C4-2B (cell line): ENCODE results near the gene CD8B2.

Experiments used
- H3K27ac ChIP-seq: fragments of 450-650 bp; 2 replicates; pipeline ENCODE4 v1.5.1; 2017
- ZFX ChIP-seq: fragments of 450-650 bp; IDR thresholded peaks from 2 replicates; pipeline ENCODE4 v1.6.1; 2017
- TF ChIP-seq, protein P1 (sequence below): fragments of 450-650 bp; conservative IDR thresholded peaks from 2 replicates; pipeline ENCODE4 v1.5.1; 2017; ENCODE audit warnings: mild to moderate bottlenecking

The CD8B2 gene

GRCh38 chr2:106537791-106538191 is 50.6 kb downstream of the CD8B2 start:
- H3K27ac ChIP-seq = no peak overlapping the region
- no peak for TF ChIP-seq ZFX
- TF ChIP-seq, protein P1, sequence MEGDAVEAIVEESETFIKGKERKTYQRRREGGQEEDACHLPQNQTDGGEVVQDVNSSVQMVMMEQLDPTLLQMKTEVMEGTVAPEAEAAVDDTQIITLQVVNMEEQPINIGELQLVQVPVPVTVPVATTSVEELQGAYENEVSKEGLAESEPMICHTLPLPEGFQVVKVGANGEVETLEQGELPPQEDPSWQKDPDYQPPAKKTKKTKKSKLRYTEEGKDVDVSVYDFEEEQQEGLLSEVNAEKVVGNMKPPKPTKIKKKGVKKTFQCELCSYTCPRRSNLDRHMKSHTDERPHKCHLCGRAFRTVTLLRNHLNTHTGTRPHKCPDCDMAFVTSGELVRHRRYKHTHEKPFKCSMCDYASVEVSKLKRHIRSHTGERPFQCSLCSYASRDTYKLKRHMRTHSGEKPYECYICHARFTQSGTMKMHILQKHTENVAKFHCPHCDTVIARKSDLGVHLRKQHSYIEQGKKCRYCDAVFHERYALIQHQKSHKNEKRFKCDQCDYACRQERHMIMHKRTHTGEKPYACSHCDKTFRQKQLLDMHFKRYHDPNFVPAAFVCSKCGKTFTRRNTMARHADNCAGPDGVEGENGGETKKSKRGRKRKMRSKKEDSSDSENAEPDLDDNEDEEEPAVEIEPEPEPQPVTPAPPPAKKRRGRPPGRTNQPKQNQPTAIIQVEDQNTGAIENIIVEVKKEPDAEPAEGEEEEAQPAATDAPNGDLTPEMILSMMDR = no peak

DNA sequence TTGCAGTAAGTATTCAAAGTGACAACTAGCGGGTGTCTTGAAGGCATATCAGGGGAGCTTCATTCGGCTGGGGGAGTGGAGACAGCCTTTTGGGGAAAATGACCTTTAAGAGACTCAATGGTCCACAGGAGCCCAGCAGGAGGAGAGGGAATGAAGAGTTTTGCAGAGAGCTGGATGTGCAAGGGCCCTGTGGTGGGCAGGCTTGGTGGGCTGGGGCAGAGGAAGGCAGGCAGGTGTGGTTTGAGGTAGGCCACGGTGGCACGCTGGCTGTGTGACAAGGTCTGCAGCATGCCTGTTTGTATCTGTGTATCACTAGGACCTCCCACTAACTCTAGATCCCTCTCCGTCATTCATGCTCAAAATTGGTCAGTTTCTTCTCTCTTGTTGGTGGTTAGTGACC is 53.7 kb downstream of the CD8B2 start:
- no peak overlapping the region for H3K27ac ChIP-seq
- TF ChIP-seq, protein P1 = no peak
- no peak for TF ChIP-seq ZFX

GRCh38 chr2:106541333-106541732 is 54.2 kb downstream of the CD8B2 start:
- no peak for TF ChIP-seq ZFX
- TF ChIP-seq, protein P1 = no peak
- no peak overlapping the region for H3K27ac ChIP-seq

- H3K27ac ChIP-seq = peak overlapping the region; percentile 32
- TF ChIP-seq, protein P1 = peak; percentile 90
- no peak for TF ChIP-seq ZFX
These were observed 55.7 kb downstream of the CD8B2 start for GRCh38 chr2:106542746-106543359.

GRCh38 chr2:106545007-106545406 is 57.8 kb downstream of the CD8B2 start:
- no peak for TF ChIP-seq ZFX
- TF ChIP-seq, protein P1 = no peak

DNA sequence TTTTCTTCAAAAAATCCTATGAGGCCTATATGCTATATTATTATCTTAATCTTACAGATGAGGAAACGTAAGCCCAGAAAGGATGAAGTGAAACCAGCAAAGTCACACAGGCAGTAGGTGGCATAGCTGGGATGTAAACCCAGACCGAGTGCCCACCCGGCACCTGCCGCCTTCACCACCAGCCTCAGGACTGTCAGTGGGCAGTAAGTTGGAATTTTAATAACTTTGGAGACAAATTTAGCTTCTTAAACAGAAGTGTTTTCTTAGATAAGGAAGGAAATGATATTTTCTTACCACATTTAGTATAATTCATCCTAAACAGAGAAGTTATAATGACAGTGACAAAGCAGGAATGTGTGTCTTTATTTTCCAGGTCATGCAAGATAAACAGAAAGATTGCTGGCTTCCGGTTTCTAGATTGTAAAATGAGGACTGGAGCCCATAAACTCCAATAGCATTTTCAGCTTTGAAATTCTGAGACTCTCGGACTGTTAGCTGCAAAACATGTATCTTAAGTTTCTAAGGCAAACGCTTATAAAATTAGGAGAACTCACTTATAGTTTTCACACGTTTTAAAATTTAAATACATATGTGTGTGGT is 59.3 kb downstream of the CD8B2 start:
- H3K27ac ChIP-seq = no peak overlapping the region
- no peak for TF ChIP-seq ZFX
- TF ChIP-seq, protein P1 = no peak

More at GRCh38 chr2:106545007-106545406, 57.8 kb downstream of the CD8B2 start:
- H3K27ac ChIP-seq = no peak overlapping the region

DNA sequence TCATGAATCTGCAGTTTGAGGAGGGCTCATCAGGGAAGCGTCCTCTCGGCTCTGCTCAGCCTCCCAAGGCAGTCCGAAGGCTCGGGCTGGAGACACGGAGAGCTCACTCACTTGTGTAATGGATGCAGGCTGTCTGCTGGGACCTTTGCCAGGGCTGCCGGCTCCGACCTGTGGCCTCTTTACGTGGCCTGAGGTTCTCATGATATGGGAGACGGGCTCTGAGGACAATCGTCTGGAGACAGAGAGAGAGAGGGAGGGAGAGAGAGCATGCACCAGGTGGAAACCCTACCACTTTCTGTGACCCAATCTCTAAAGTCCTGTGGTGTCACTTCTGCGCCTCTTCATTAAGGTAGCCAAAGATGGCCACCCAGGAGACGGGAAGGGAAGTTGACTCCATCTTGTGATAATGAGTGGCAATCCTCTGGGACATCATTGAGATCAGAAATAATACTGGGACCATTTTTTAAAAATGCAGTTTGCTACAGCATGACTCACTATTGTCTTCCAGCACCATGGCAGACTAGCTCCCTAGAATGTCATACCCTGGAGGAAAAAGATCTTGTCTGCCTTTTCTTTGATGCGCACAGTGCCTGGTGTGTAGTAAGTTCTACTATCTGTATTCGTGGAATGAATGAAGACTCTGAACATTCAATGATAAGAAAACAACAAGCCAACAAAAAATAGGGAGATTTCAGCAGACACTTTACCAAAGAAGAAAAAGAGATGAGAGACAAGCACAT is 60.2 kb downstream of the CD8B2 start:
- TF ChIP-seq, protein P1 = no peak
- no peak for TF ChIP-seq ZFX
- H3K27ac ChIP-seq = no peak overlapping the region
